Rectal smooth muscle tissue (tissue), 1 donor: ENCODE measurements around the gene ENOPH1.

Experiments
- H3K27ac ChIP-seq: one replicate; pipeline ENCODE4 v1.7.0; 2013; ENCODE audit warnings: low read depth, low read length, inconsistent platforms
- H3K27me3 ChIP-seq: one replicate; pipeline ENCODE4 v1.7.0; 2013; ENCODE audit warnings: low read length; ENCODE audit not compliant: control insufficient read depth, insufficient read depth
- H3K36me3 ChIP-seq: one replicate; pipeline ENCODE4 v1.7.0; 2013; ENCODE audit warnings: low read length; ENCODE audit not compliant: control insufficient read depth, insufficient read depth
- H3K4me1 ChIP-seq: one replicate; pipeline ENCODE4 v1.7.0; 2013; ENCODE audit warnings: low read length; ENCODE audit not compliant: control insufficient read depth, insufficient read depth
- H3K4me3 ChIP-seq: one replicate; pipeline ENCODE4 v1.7.0; 2013; ENCODE audit warnings: low read length
- H3K9ac ChIP-seq: one replicate; pipeline ENCODE4 v1.7.0; 2013; ENCODE audit warnings: low read length

Gene ENOPH1

DNA sequence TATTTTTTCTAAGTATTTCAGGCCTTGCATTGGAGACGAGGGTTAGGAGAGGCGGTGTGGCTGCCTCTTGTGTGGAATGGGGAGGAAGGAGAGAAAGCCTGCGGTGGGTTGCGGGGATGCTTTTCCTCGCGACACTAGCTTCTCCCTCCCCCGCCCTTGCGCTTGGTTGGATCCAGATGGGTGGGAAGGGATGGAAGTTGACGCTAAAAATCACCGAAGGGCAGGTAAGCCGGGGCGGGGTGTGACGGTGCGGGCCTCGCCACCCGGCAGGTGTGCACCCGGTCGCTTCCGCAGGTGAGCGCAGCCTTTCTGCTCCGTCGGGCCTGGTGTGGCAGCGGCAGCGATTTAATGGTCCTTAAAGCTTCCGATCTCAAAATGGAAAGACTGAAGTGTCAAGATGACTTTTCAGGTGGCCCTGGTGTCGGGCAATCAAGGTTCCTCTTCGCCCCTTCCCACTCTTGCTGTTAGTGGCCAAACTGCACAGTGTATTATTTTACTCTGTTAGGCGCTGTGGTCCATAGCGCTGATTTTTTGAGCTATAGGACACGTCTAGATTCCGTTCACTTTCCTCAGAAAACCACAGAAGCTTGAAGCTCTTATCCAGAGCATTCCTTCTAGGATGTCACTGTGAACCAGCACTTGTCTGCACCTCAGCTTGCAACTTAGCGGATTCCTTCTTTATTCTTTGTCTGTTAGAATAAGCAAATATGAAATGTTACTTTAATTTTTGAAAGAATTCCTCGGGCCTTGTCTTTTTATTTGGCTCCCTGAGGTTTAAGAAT is 765 bp downstream of the ENOPH1 start:
- Histone ChIP-seq H3K4me3 (peak overlapping the region; percentile 86), H3K27me3 (no peaks in the 10 kb centered on the region), H3K36me3 (peaks cover 11% of the 10 kb centered on the region), H3K27ac (peak overlapping the region; percentile 91), H3K9ac (peak overlapping the region; percentile 75), H3K4me1 (peaks cover 23% of the 10 kb centered on the region)

GRCh38 chr4:82431831-82432230 is 1.4 kb downstream of the ENOPH1 start:
- Histone ChIP-seq H3K9ac (no peak overlapping the region), H3K4me3 (peak overlapping the region; percentile 86), H3K27ac (no peak overlapping the region), H3K27me3 (no peaks in the 10 kb centered on the region), H3K4me1 (peaks cover 16% of the 10 kb centered on the region), H3K36me3 (peaks cover 5% of the 10 kb centered on the region)

DNA sequence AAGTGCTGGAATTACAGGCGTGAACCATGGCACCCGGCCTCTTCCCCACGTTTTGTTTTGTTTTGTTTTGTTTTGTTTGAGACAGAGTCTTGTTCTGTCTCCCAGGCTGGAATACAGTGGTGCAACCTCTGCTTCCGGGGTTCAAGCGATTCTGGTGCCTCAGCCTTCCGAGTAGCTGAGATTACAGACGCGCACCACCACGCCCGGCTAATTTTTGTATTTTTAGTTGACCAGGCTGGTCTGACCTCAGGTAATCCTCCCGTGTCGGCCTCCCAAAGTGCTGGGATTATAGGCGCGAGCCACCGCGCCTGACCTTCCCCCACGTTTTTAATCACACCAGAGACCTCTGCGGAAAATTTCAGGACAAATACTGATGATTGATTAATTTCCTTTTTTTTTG is 2.2 kb downstream of the ENOPH1 start:
- Histone ChIP-seq H3K4me3 (no peak overlapping the region), H3K27ac (no peak overlapping the region), H3K9ac (no peak overlapping the region), H3K4me1 (peaks cover 10% of the 10 kb centered on the region), H3K27me3 (no peaks in the 10 kb centered on the region), H3K36me3 (peaks cover 3% of the 10 kb centered on the region)

GRCh38 chr4:82433791-82434190 is 3.4 kb downstream of the ENOPH1 start:
- Histone ChIP-seq H3K27me3 (no peaks in the 10 kb centered on the region), H3K27ac (no peak overlapping the region), H3K4me1 (peaks cover 5% of the 10 kb centered on the region), H3K36me3 (no peaks in the 10 kb centered on the region), H3K4me3 (no peak overlapping the region), H3K9ac (no peak overlapping the region)

DNA sequence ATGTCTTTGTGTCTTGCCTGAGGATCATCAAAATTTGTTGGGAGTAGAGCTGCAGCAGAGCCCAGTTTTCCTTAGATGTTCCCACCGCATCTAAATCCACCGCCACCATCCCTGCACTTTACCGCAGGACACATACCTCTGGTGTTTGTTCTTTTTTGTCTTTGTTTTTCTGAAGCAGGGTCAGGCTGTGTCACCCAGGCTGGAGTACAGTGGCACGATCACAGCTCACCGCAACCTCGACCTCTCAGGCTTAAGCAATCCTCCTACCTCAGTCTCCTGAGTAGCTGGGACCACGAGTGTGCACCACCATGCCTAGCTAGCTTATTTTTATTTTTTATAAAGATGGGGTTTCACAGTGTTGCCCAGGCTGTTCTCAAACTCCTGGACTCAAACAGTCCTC is 4.6 kb downstream of the ENOPH1 start:
- no peak overlapping the region for H3K4me3 ChIP-seq
- H3K36me3 ChIP-seq: no peaks in the 10 kb centered on the region
- H3K4me1 ChIP-seq: peaks cover 5% of the 10 kb centered on the region
- no peak overlapping the region for H3K27ac ChIP-seq
- no peak overlapping the region for H3K9ac ChIP-seq
- H3K27me3 ChIP-seq: no peaks in the 10 kb centered on the region

- no peak overlapping the region for H3K4me3 ChIP-seq
- H3K27me3 ChIP-seq: no peaks in the 10 kb centered on the region
- peaks cover 3% of the 10 kb centered on the region for H3K4me1 ChIP-seq
- no peak overlapping the region for H3K9ac ChIP-seq
- no peaks in the 10 kb centered on the region for H3K36me3 ChIP-seq
- H3K27ac ChIP-seq: no peak overlapping the region
Observed at GRCh38 chr4:82436130-82436529, 5.7 kb downstream of the ENOPH1 start.

DNA sequence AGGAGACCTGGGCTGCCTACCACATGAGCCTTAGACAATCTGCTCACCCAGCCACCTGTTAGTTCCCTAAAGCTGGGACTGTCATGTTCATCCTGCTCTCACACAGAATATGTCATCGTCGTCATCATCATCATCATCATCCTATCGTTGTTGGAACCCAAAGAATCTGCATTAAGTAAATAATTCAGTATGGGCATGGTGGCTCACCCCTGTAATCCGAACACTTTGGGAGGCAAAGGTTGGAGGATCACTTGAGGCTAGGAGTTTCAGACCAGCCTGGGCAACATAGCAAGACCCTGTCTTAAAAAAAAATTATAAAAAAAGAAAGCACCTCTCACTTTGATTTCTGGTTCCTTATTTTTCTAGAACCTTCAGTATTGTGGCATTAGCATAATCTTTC is 6.4 kb downstream of the ENOPH1 start:
- H3K27me3 ChIP-seq: no peaks in the 10 kb centered on the region
- no peaks in the 10 kb centered on the region for H3K36me3 ChIP-seq
- no peaks in the 10 kb centered on the region for H3K4me1 ChIP-seq
- no peak overlapping the region for H3K4me3 ChIP-seq
- H3K27ac ChIP-seq: no peak overlapping the region
- no peak overlapping the region for H3K9ac ChIP-seq

DNA sequence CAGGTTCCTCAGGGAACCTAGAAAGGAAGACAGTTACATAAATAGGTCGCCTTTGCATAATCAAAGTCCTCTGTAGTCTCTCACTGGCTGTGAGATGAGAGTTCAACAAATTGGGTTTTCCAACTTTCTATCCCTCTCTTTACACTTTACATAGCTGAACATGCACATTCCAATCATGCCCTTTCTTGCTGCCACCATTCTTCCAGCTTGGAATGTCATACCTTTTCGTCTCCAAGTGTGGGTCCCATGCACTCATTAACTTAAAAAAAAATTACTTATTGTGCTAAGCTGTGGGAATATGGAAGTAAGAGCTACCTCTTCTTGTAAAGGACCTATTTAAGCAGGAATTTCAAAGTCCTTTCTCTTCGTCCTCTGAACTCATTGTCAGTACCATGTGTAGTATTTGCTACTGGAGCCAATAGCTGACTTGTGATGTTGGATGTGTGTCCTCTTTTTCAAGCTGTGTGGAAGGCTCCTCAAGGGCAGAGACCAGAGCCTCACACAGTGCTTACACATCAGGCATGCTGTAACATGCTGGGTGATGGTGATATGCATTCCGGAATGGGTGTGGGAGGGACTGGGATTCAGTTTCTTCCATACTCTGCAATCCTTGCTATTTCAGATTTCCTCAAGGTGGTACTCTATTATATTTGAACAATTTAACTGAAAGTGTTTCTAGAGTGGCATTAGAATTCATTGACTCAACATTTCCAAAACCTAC is 7.1 kb downstream of the ENOPH1 start:
- H3K4me1 ChIP-seq: no peaks in the 10 kb centered on the region
- H3K36me3 ChIP-seq: no peaks in the 10 kb centered on the region
- no peaks in the 10 kb centered on the region for H3K27me3 ChIP-seq
- H3K27ac ChIP-seq: no peak overlapping the region
- H3K9ac ChIP-seq: no peak overlapping the region
- H3K4me3 ChIP-seq: no peak overlapping the region

- no peaks in the 10 kb centered on the region for H3K27me3 ChIP-seq
- no peaks in the 10 kb centered on the region for H3K4me1 ChIP-seq
- H3K36me3 ChIP-seq: no peaks in the 10 kb centered on the region
- H3K9ac ChIP-seq: no peak overlapping the region
- H3K4me3 ChIP-seq: no peak overlapping the region
- H3K27ac ChIP-seq: no peak overlapping the region
Observed at GRCh38 chr4:82439088-82439487, 8.7 kb downstream of the ENOPH1 start.

DNA sequence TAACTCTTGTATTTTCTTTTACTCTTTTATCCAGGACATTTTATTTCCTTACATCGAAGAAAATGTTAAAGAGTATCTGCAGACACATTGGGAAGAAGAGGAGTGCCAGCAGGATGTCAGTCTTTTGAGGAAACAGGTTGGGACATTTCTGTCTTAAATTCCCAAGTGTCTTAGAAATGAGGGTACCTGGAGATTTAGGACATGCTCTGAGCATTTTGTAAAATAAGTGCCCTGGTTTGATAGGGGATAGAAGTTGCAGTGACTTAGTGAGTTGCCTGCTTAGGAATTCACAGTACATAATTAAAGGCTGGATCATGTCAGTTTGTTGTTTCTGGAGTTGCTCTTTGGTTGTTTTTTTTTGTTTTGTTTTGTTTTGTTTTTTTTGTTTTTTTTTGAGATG is 17.5 kb downstream of the ENOPH1 start:
- Histone ChIP-seq H3K4me3 (no peak overlapping the region), H3K27me3 (no peaks in the 10 kb centered on the region), H3K27ac (no peak overlapping the region), H3K9ac (no peak overlapping the region), H3K4me1 (no peaks in the 10 kb centered on the region), H3K36me3 (peaks cover 13% of the 10 kb centered on the region)

DNA sequence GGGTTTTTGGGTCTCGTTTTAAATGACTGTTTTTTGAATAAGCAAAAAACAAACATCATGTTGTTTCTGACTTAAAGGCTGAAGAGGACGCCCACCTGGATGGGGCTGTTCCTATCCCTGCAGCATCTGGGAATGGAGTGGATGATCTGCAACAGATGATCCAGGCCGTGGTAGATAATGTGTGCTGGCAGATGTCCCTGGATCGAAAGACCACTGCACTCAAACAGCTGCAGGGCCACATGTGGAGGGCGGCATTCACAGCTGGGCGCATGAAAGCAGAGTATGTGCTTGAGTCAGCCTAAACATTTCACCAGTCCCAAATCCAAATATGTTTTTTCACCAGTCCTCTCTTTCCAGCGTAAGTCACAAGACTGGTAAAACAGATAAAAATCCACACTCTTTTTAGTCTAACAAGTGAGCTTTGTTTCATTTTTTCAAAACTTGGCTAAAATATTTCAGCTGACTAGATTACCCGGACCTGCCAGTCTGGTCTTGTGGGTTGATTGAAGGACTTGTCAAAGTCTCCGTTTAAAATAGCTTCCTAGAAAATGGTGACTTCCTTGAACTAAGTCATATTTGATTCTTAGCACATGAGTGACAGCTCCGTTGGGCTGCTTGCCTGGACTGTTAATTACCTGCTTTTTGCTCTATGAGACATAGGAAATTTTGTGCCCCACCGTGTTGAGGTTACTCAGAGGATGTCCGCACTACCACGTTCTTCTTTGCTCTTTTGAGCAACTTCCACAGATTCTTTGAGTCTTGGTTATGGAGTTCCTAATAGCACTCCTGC is 20.8 kb downstream of the ENOPH1 start:
- peaks cover 13% of the 10 kb centered on the region for H3K36me3 ChIP-seq
- no peaks in the 10 kb centered on the region for H3K4me1 ChIP-seq
- H3K4me3 ChIP-seq: no peak overlapping the region
- H3K9ac ChIP-seq: no peak overlapping the region
- H3K27me3 ChIP-seq: no peaks in the 10 kb centered on the region
- H3K27ac ChIP-seq: no peak overlapping the region

DNA sequence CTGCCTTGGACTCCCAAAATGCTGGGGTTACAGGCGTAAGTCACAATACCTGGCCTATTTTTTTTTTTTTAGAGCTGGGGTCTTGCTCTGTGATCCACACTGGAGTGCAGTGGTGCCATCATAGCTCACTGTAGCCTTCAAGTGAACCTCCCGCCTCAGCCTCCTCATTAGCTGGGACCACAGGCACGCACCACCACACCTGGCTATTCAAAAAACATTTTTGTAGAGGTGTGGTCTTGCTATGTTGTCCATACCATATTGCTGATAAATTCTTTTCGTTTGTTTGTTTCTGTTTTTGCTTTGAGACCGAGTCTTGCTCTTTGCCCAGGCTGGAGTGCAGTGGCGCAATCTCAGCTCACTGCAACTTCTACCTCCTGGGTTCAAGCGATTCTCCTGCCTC is 21.6 kb downstream of the ENOPH1 start:
- no peak overlapping the region for H3K4me3 ChIP-seq
- no peaks in the 10 kb centered on the region for H3K4me1 ChIP-seq
- H3K36me3 ChIP-seq: peaks cover 13% of the 10 kb centered on the region
- no peaks in the 10 kb centered on the region for H3K27me3 ChIP-seq
- no peak overlapping the region for H3K9ac ChIP-seq
- H3K27ac ChIP-seq: no peak overlapping the region
